LNCAP (cell line): Measurements from ENCODE around the gene ZNF750.

Experiments
- CTCF ChIP-seq: fragments of 450-650 bp; IDR thresholded peaks from 2 replicates; pipeline ENCODE4 v1.5.1; 2017; ENCODE audit warnings: mild to moderate bottlenecking

ZNF750 gene

GRCh38 chr17:82861393-82861775, 21.6 kb upstream of the ZNF750 start:
- no peak for TF ChIP-seq CTCF

- no peak for TF ChIP-seq CTCF
Measured at GRCh38 chr17:82860606-82861392, 21.0 kb upstream of the ZNF750 start.

GRCh38 chr17:82859431-82860403, 19.9 kb upstream of the ZNF750 start:
- no peak for TF ChIP-seq CTCF

- no peak for TF ChIP-seq CTCF
Measured at GRCh38 chr17:82858376-82859126, 18.7 kb upstream of the ZNF750 start.

DNA sequence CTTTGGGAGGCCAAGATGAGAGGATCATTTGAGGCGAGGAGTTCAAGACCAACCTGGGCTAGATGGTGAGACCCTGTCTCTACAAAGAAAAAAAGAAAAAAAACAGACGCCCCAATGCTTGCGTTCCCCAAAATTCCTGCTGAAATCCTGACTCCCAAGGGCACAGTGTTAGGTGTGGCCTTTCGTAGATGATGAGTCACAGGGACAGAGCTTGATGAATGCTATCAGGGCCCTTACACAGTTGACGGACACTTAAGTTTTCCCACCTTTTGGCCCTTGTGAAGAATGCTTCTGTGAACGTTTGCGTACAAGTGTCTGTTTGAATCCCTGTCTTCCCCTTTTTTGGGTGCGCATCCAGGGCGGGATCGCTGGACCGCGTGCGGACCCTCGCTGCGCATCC, 16.5 kb upstream of the ZNF750 start:
- no peak for TF ChIP-seq CTCF

DNA sequence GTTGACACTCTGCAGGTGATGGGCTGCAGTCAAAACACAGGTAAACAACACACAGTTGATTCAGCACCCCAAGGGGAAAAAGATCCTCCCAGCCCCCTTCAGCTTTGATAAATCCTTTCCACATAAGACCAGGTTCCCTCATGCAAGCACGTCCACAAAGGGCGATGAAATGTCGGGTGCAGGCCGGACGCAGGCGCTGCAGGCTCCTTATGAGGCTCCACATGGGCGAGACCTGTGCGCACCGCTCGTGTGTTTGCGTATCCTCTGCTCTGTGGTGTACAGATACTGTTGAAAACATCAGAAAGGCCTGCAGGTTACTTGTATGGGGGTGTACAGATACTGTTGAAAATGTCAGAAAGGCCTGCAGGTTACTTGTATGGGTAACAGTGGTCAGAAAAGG, 14.4 kb upstream of the ZNF750 start:
- TF ChIP-seq CTCF = no peak

DNA sequence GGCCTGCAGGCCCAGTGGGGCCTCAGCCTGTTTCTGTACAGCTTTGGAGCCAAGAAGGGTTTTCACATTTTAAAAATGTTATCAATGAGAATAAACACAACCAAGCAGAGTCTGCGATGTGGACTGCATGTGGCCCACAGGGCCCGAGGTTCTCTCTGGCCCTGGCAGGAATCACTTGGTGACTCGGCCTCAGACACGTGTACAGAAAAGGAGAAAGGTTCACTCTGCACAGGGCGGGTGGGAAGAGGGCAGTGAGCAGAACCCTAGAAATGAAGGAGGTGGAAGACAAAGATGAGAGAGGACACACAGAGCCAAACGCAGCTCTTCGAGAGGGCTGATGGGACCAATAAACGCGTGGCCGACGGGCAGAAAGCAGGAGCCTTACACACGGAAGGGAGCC, 11.6 kb upstream of the ZNF750 start:
- TF ChIP-seq CTCF = no peak
